ENCODE results near the gene DAAM1.

The DAAM1 gene

DNA sequence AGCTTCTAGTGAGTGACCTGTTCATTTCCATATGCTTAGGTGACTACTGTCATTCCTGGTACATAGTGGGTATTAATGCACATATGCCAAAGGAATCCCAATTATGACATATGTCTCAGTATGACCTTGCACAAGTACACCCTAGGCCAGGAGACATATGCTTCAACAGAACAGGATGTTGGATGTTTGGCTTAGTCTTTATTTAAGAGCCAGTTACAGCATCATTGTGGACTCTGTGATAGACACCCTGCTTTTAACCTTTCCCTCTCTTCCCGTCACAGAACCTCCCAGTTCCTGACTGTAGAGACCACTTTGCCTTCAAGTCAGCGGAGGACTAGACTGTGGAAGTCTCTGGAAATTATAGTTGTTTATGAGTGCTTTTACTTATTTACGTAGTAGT lies 72.9 kb downstream of the DAAM1 start:
- no peak for DNase-seq

DNA sequence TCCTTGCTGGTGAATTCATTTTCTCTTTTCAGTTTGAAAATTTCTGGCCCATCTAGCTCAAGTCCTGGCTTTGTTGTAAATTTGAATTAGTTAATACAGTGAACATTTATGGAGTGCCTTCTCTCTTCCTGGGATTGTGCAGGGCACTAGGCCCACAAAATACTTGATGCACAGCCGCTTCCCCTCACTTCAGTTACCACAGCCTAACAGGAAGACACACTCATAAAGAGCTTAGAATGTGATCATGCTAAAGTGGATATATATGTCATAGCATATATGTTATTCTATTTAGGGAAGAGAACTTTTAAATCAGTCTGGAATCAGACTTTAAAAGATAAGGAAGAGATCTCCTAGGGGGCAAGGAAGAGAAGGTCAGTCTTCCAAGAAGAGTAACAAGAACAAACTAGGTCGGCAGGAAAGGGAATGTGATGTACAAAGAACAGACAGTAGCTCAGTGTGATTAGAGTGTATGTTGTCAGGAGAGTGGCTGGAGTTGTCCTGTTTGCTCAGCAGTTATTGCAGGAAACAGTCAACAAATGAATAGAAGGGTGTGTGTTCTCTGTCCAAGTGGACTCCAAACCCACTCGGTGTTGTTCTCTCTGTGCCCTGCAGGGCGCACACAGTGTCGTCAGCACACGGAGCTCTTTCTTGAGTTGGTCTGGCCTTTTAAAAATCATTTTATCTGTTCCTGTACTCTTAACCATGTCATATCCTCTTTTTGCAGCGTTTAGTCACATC lies 74.4 kb downstream of the DAAM1 start:
- no peak for DNase-seq

DNA sequence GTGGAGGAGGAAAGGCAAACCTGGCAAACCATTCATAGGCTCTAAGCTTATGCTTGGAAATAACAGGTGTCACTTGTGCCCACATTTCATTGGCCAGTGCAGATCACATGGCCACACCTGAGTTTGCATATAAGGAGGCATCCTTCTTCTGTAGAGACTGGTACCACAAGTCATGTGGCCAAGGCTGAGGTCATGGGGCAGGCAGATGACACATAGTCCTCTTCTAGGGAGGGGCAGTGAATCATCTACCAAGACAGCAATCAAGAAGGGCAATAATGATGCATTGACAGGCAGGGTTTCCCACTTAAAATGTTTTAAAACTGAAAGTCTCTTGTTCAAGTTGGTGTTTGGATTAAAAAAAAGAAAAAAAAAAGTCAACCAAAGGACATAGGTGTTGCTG lies 77.3 kb downstream of the DAAM1 start:
- no peak for DNase-seq

DNA sequence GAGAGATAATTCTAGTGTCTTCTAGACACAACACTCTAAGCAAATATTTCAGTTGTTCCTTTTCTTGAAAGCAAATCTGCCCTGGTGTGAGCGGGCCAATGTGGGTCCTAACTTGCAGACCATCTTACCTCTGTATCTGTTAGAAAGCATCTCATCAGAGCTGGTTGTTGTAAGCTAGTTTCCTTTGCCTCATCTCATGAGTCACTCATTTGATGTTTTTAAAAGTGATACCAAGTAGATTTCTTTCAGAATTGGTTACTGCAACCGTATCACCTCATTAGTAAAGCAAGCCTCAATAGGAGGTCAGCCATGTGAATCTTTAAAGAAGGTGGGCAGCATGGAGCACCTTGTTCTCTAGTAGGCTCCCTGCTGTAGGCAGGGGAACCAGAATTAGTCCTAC lies 78.6 kb downstream of the DAAM1 start:
- no peak for DNase-seq

DNA sequence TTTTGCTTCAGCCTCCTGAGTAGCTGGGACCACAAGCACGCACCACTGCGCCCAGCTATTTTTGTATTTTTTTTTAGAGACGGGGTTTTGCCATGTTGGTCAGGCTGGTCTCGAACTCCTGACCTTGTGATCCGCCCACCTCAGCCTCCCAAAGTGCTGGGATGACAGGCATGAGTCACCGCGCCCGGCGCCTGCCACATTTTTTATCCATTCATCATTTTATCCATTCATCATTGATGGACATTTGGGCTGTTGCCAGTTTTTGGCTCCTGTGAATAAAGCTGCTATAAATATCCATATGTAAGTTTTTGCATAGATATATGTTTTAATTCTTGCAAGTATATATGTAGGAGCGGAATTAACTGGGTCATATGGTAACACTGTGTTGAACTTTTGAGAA lies 79.5 kb downstream of the DAAM1 start:
- no peak for DNase-seq

GRCh38 chr14:59268858-59269257 lies 80.4 kb downstream of the DAAM1 start:
- DNase-seq, result no peak

GRCh38 chr14:59269466-59269865 lies 81.0 kb downstream of the DAAM1 start:
- no peak for DNase-seq

- DNase-seq, result no peak
Observed at GRCh38 chr14:59271256-59271655, 82.8 kb downstream of the DAAM1 start.

DNA sequence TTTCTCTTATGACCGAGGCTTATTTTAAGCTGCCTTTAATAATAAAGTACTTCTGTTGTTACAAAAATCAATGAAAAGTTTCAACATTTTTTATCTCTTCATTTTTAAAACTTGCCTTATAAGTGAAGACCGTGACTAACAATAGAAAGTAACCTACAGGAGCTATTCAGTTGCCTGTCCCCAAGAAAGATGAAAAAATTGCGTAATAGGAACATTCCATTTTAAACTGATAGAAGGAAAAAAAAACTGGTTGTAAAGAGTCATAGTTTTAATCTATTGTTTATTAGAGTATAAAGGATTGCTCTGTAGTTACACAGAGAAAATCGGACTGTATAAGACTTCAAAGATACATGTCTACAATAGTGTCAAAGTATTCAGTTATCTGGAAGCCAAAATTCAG lies 83.3 kb downstream of the DAAM1 start:
- no peak for DNase-seq

GRCh38 chr14:59272633-59273032 lies 84.2 kb downstream of the DAAM1 start:
- no peak for DNase-seq

DNA sequence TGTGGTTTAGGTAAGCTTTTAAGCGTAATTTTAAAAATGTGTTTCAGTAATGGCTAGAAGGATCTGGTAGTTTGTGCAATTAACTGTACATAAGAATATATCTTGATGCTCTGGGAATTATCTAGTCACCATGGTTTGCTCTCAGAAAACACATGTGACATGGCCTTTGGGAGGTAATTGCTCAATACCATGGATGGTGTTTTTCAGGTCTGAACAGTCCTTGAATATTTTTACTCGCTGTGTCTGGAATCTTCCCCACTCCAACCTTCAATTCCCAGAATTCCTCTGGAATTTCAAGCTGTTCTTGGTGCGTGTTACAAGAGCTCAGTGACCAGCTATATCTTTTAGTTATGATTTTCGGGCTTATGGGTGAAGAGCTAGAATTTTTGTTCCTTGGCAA lies 85.3 kb downstream of the DAAM1 start:
- DNase-seq, result no peak

DNA sequence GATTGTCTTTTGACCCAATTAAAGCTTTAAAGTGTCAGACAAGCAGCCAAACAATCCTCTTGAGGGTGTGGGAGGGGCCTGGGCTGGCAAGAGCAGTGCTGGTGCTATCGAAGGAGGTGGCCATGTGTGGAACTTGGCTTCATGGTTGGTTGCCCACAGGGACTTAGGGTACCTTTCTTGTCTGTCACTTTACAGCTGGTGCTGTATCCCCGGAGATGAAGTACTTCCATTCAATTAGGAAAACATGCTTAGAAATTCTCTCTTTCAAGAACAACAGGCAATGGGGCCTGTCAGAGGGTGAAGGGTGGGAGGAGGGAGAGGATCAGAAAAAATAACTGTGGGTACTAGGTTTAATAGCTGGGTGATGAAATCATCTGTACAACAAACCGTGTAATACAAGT lies 86.5 kb downstream of the DAAM1 start:
- no peak for DNase-seq

DNA sequence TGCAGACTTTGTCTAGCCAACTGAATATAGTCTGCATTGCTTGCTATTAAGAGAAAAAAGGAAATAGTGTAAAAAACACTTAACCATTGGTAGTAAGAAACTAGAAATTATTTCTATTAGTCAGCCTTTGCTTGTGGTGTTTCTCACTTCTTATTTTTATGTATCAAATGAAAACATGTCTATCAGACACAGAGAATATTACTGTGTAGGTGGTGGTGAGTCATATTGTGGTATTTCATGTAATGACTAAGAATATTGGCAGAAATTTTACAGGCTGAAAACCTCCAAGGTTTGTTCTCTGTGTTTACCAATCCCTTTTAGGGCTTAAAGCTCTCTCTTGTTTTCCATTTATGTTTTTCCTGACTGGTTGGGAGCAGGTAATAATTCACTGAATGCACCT lies 87.2 kb downstream of the DAAM1 start:
- DNase-seq, result peak; percentile 48 to 55

DNA sequence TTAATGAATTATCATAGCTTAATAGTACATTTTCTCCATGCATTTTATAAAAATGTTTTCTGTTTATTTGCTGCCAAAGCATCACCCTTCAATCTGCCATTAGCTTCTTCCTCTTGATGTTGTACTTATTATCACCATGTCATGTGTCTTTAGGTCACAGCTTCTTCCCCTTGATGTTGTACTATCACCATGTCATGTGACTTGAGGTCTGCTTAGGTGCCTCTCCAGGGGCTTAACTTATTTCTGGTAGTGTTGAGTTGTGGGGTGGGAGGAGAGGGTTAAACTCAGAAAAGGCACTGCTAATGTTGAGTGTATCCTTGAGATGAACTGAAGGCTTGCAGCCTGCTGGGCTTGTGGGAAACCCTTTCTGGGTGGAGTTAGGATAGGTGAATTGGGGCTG lies 87.8 kb downstream of the DAAM1 start:
- DNase-seq, result no peak

- no peak for DNase-seq
Observed at GRCh38 chr14:59277659-59278058, 89.2 kb downstream of the DAAM1 start.

DNA sequence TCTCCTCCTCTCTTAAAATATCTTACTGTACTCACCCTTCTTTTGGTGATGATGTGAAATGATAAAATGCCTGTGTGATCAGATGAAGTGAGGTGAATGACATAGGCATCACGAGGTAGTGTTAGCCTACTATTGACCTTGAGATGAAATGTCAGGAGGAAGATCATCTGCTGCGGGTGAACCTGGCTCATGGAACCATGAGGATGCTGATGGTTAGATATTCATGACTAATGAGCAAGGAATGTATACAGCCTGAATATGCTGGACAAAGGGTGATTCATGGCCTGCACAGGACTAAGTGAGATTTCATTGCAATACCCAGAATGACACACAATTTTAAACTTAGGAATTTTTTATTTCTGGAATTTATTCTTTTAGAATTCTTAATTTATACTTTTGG lies 89.6 kb downstream of the DAAM1 start:
- DNase-seq, result no peak

- no peak for DNase-seq
Observed at GRCh38 chr14:59280961-59281360, 92.5 kb downstream of the DAAM1 start.

DNA sequence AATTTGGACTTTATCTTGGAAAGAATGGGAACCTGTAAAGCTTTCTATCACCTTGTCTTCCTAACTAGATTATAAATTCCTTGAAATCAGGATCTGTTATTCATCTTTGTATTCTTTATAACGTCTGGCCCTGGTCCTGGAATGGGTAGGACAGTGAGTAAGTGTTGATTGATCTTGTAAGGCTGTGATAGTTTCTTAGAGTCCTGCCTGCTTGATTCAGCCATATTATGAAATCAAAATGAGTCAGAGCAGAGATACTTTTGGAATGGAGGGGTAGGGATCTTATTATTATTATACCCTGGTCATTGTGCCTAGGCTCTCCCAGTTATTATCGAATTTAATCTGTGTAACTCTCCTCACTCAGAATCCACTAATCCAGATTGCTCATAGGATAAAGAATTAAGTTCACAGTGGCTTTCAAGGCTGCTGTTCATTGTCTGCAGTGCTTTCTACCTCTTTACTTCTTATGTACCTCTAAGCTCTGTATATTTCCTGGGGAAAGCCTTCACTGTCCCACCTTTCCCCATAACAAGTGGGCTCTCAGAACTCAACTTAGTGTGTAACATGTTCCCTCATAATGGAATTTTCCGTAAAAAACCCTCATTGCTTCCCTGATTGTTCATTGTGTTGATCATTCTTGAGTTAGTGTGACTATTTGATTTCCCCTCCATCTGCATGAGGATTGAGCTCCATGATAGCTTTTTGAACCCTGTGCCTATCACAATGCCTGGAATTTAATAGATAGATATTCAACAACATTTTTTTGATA lies 93.3 kb downstream of the DAAM1 start:
- DNase-seq, result no peak

GRCh38 chr14:59282378-59282765 lies 93.9 kb downstream of the DAAM1 start:
- DNase-seq, result peak in 1 of 2 experiments; percentile 37

- no peak for DNase-seq
Observed at GRCh38 chr14:59283361-59283760, 94.9 kb downstream of the DAAM1 start.

GRCh38 chr14:59284059-59284458 lies 95.6 kb downstream of the DAAM1 start:
- no peak for DNase-seq

GRCh38 chr14:59292028-59292427 lies 103.6 kb downstream of the DAAM1 start:
- no peak for DNase-seq

GRCh38 chr14:59292921-59293534 lies 104.6 kb downstream of the DAAM1 start:
- DNase-seq, result no peak
